HepG2 (cell line): ENCODE data around the gene CHDH. TPM values are rescaled to one million over a fixed set of nuclear protein-coding genes. Genes with fewer than 3 reads are reported as not detected.

Experiments used
- AFF4 ChIP-seq: sonication (generic); formaldehyde crosslinking; IDR thresholded peaks from 2 replicates; pipeline ENCODE4 v1.4.0; 2020; ENCODE audit warnings: missing genetic modification reagents
- FOXC1 ChIP-seq: sonication (generic); formaldehyde crosslinking; IDR thresholded peaks from 2 replicates; pipeline ENCODE4 v1.8.0; 2022; ENCODE audit warnings: mild to moderate bottlenecking, missing genetic modification reagents, borderline replicate concordance
- HIVEP1 ChIP-seq: sonication (generic); formaldehyde crosslinking; IDR thresholded peaks from 2 replicates; pipeline ENCODE4 v1.4.0; 2020; ENCODE audit warnings: mild to moderate bottlenecking, missing genetic modification reagents
- REL ChIP-seq: sonication (generic); formaldehyde crosslinking; conservative IDR thresholded peaks from 2 replicates; pipeline ENCODE4 v1.8.0; 2022; ENCODE audit warnings: mild to moderate bottlenecking, missing genetic modification reagents, moderate library complexity
- SMARCC2 ChIP-seq: fragments of 450-650 bp; IDR thresholded peaks from 2 replicates; pipeline ENCODE4 v1.6.1; 2017; ENCODE audit warnings: antibody characterized with exemption, mild to moderate bottlenecking
- UBTF ChIP-seq: sonication (generic); formaldehyde crosslinking; IDR thresholded peaks from 2 replicates; pipeline ENCODE4 v1.4.0; 2020; ENCODE audit warnings: mild to moderate bottlenecking, missing genetic modification reagents
- XRCC5 ChIP-seq: fragments of 200-400 bp; formaldehyde crosslinking; optimal IDR thresholded peaks from 2 replicates; pipeline ENCODE3; 2017; ENCODE audit warnings: mild to moderate bottlenecking, low read length
- ZFP90 ChIP-seq: sonication (generic); formaldehyde crosslinking; IDR thresholded peaks from 2 replicates; pipeline ENCODE4 v1.8.0; 2022; ENCODE audit warnings: missing genetic modification reagents, mild to moderate bottlenecking, inconsistent platforms, borderline replicate concordance
- ZKSCAN1 ChIP-seq: fragments of 150-350 bp; IDR thresholded peaks from 2 replicates; pipeline ENCODE4 v1.6.1; 2014; ENCODE audit warnings: low read length
- ZMYM4 ChIP-seq: sonication (generic); formaldehyde crosslinking; IDR thresholded peaks from 2 replicates; pipeline ENCODE4 v1.8.1; 2023; ENCODE audit warnings: mild to moderate bottlenecking, missing genetic modification reagents
- ZNF235 ChIP-seq: sonication (generic); formaldehyde crosslinking; IDR thresholded peaks from 2 replicates; pipeline ENCODE4 v1.8.1; 2023; ENCODE audit warnings: mild to moderate bottlenecking, missing genetic modification reagents, borderline replicate concordance
- ZNF496 ChIP-seq: sonication (generic); formaldehyde crosslinking; IDR thresholded peaks from 2 replicates; pipeline ENCODE4 v1.8.1; 2023; ENCODE audit warnings: mild to moderate bottlenecking, moderate library complexity, missing genetic modification reagents; ENCODE audit not compliant: insufficient replicate concordance
- ZNF562 ChIP-seq: sonication (generic); formaldehyde crosslinking; IDR thresholded peaks from 2 replicates; pipeline ENCODE4 v1.8.0; 2022; ENCODE audit warnings: missing genetic modification reagents, borderline replicate concordance
- ZNF576 ChIP-seq: sonication (generic); formaldehyde crosslinking; IDR thresholded peaks from 2 replicates; pipeline ENCODE4 v1.4.0; 2020; ENCODE audit warnings: mild to moderate bottlenecking, missing genetic modification reagents
- ZNF713 ChIP-seq: sonication (generic); formaldehyde crosslinking; IDR thresholded peaks from 2 replicates; pipeline ENCODE4 v1.4.0; 2020; ENCODE audit warnings: mild to moderate bottlenecking, missing genetic modification reagents
- ZNF770 ChIP-seq: sonication (generic); formaldehyde crosslinking; IDR thresholded peaks from 2 replicates; pipeline ENCODE4 v1.5.0; 2020; ENCODE audit warnings: mild to moderate bottlenecking, missing genetic modification reagents
- ZNF777 ChIP-seq: sonication (generic); formaldehyde crosslinking; IDR thresholded peaks from 2 replicates; pipeline ENCODE4 v1.4.0; 2020; ENCODE audit warnings: missing genetic modification reagents
- ZNF792 ChIP-seq: IDR thresholded peaks from 2 replicates; pipeline ENCODE4 v1.6.1; 2016
- polyA plus RNA-seq, 8 experiments: library from polyadenylated mRNA; depleted of rRNA in 3 of 8; stranded (reverse) in 7 of 8; unstranded in 1 of 8; fragments of >200 nt; fragmentation: Illumina TruSeq in 4 of 8; extraction: Trizol in 4 of 8; gene quantifications; 2 replicates each; pipeline versions ENCODE4 v1.2.1 to v1.2.3, GENCODE V29; 2011 to 2016; ENCODE audit warnings: low read depth in 4 of 8, missing spikeins in 1 of 8, mixed read lengths in 1 of 8; ENCODE audit not compliant: insufficient read depth in 1 of 8
- total RNA-seq, 5 experiments: library from RNA; depleted of rRNA; stranded (reverse); fragments of >200 nt; fragmentation: Illumina TruSeq; extraction: Trizol; gene quantifications; 2 replicates each; pipeline ENCODE4 v1.2.3, GENCODE V29; 2016; ENCODE audit warnings: low read depth in 1 of 5
- TF ChIP-seq, protein P1 (sequence below): sonication (generic); formaldehyde crosslinking; IDR thresholded peaks from 2 replicates; pipeline ENCODE4 v1.8.0; 2022; ENCODE audit warnings: low read depth, missing genetic modification reagents

The CHDH gene
- total and polyA plus RNA-seq, 2 of the 13 experiments (the other 11 are each of a cell fraction or from before 2014, with no cell fraction given), result 28.1 to 48.9 TPM

DNA sequence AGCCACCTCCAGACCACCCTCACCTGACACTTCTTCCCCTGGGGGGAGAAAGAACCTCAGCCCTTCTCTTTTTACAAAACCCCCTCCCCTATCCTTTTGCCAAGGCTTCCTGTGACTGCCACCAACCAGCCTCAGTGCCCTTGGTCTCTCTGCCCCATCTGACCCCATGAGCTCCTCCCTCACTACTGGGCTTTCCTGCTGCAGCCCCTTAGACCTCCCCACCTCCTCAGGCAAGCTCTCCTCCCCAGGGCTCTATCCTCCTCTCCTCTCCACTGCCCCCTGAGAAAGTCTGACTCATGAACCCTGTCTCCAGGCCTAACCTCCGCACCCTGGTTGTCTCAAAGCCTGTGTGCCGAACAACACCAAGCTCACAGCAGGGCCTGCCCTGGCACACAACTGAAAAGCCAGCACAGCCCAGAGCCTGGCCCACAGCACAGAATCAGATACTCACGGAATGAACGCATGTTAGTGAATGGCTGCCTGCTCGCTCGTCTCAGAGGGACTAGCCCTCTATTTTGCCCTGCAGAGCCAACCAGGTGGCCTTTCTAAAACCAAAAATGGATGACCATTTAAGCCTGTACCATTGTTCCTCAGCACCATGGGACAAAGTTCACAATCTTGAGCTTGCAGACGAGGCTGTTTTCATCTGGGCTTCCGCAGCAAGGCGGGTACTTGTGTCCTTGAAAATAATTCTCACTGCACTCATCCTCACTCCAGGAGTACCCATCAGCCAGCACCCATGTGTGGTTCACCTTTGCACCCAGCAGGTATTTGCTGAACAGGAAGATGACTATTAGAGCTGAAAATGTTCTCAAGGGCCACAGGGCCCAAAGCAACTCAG, 1.7 kb downstream of the CHDH start (continued):
- TF ChIP-seq UBTF (peak; percentile 62; the same call in 1 of the 2 replicates), ZNF235 (CRISPR knock-in tag) (peak; percentile 50; the same call in 1 of the 2 replicates), ZNF562 (CRISPR knock-in tag) (no peak), AFF4 (CRISPR knock-in tag) (no peak; the same call in none of the 2 replicates), REL (CRISPR knock-in tag) (no peak), ZNF496 (CRISPR knock-in tag) (no peak), ZMYM4 (no peak; the same call in 1 of the 2 replicates), ZKSCAN1 (no peak), ZNF713 (CRISPR knock-in tag) (no peak), XRCC5 (no peak), ZFP90 (CRISPR knock-in tag) (no peak), ZNF777 (CRISPR knock-in tag) (no peak), ZNF792 (CRISPR knock-in tag) (0 out of 2 replicates have a peak, but pooled peaks have one; percentile 31), FOXC1 (CRISPR knock-in tag) (no peak; the same call in 1 of the 2 replicates), HIVEP1 (0 out of 2 replicates have a peak, but pooled peaks have one; percentile 24), ZNF576 (no peak), ZNF770 (CRISPR knock-in tag) (no peak), SMARCC2 (no peak)
- TF ChIP-seq, protein P1, sequence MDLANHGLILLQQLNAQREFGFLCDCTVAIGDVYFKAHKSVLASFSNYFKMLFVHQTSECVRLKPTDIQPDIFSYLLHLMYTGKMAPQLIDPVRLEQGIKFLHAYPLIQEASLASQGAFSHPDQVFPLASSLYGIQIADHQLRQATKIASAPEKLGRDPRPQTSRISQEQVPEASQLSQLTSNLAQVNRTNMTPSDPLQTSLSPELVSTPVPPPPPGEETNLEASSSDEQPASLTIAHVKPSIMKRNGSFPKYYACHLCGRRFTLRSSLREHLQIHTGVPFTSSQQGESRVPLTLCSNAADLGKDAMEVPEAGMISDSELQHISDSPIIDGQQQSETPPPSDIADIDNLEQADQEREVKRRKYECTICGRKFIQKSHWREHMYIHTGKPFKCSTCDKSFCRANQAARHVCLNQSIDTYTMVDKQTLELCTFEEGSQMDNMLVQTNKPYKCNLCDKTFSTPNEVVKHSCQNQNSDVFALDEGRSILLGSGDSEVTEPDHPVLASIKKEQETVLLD (CRISPR knock-in tag), result 0 out of 2 replicates have a peak, but pooled peaks have one; percentile 19
